CD8-positive, alpha-beta memory T cell (primary cell): ENCODE results near the gene MROH2A. TPM values are rescaled to one million over a fixed set of nuclear protein-coding genes. Genes with fewer than 3 reads are reported as not detected.

Experiments used
- CTCF ChIA-PET: fragments of 350-600 bp; sonication (Branson Sonifier 250); formaldehyde crosslinking; loops from one replicate; lab custom pipeline; 2021; ENCODE audit warnings: antibody characterized with exemption; lab: Charles Lee
- POLR2A ChIA-PET: fragments of 350-600 bp; sonication (Branson Sonifier 250); formaldehyde crosslinking; loops from one replicate; lab custom pipeline; 2021; ENCODE audit warnings: antibody characterized with exemption; lab: Charles Lee
- DNase-seq, 5 donors: peaks; one replicate each; pipeline versions ENCODE4 v3.0.0 to v3.0.0-alpha.2; 2020 to 2022; ENCODE audit warnings: mixed read lengths in 1 of 5
- H3K27ac ChIP-seq: one replicate; pipeline ENCODE4 v1.7.0; 2013; ENCODE audit warnings: low read depth, mild to moderate bottlenecking, low read length, moderate library complexity
- H3K27me3 ChIP-seq: 2 replicates; pipeline ENCODE4 v1.7.0; 2013; ENCODE audit warnings: low read length, mild to moderate bottlenecking; ENCODE audit not compliant: insufficient read depth, poor library complexity, severe bottlenecking
- H3K36me3 ChIP-seq: 2 replicates; pipeline ENCODE4 v1.7.0; 2013; ENCODE audit warnings: mild to moderate bottlenecking, low read length, moderate library complexity; ENCODE audit not compliant: insufficient read depth
- H3K4me1 ChIP-seq: 2 replicates; pipeline ENCODE4 v1.7.0; 2013; ENCODE audit warnings: mild to moderate bottlenecking, low read length, moderate library complexity; ENCODE audit not compliant: insufficient read depth
- H3K4me3 ChIP-seq: 2 replicates; pipeline ENCODE4 v1.7.0; 2013; ENCODE audit warnings: mild to moderate bottlenecking, low read length
- H3K9me3 ChIP-seq: 2 replicates; pipeline ENCODE4 v1.7.0; 2013; ENCODE audit warnings: mild to moderate bottlenecking, low read length
- H3K27ac Mint-ChIP-seq, 8 donors: one replicate each; pipeline ENCODE4 v1.8.0; 2020 to 2021; ENCODE audit warnings: mixed read lengths in 8 of 8, mild to moderate bottlenecking in 6 of 8, inconsistent platforms in 3 of 8, moderate library complexity in 3 of 8
- H3K27me3 Mint-ChIP-seq, 2 donors: one replicate each; pipeline ENCODE4 v1.8.0; 2020 to 2021; ENCODE audit warnings: mixed read lengths in 2 of 2, mild to moderate bottlenecking in 1 of 2, moderate library complexity in 1 of 2
- H3K36me3 Mint-ChIP-seq, 3 donors: one replicate each; pipeline ENCODE4 v1.8.0; 2020 to 2021; ENCODE audit warnings: mixed read lengths in 3 of 3, inconsistent platforms in 1 of 3, mild to moderate bottlenecking in 1 of 3
- H3K4me1 Mint-ChIP-seq, 3 donors: one replicate each; pipeline ENCODE4 v1.8.0; 2020 to 2021; ENCODE audit warnings: mixed read lengths in 3 of 3, inconsistent platforms in 1 of 3, mild to moderate bottlenecking in 1 of 3
- H3K4me3 Mint-ChIP-seq, 7 donors: one replicate each; pipeline ENCODE4 v1.8.0; 2020 to 2021; ENCODE audit warnings: mixed read lengths in 7 of 7, mild to moderate bottlenecking in 6 of 7, moderate library complexity in 4 of 7, inconsistent platforms in 2 of 7
- H3K9me3 Mint-ChIP-seq, 5 donors: one replicate each; pipeline ENCODE4 v1.8.0; 2020 to 2022; ENCODE audit warnings: mixed read lengths in 5 of 5, mild to moderate bottlenecking in 3 of 5, moderate library complexity in 2 of 5, inconsistent platforms in 1 of 5
- polyA plus RNA-seq: library from polyadenylated mRNA; unstranded; fragments of 300-500 nt; fragmentation: Illumina TruSeq; gene quantifications from one replicate; pipeline ENCODE4 v1.2.3, GENCODE V29; 2021
- total RNA-seq, 2 experiments: library from RNA; stranded (reverse); gene quantifications; one replicate each; pipeline ENCODE4 v1.2.3, GENCODE V29; 2021

MROH2A gene
- total and polyA plus RNA-seq, 3 experiments from 2014 or later = not detected

- no peak overlapping the region for H3K27ac Mint-ChIP-seq
- Histone ChIP-seq H3K9me3 (no peaks in the 10 kb centered on the region), H3K27me3 (no peaks in the 10 kb centered on the region), H3K4me1 (peaks cover 13% of the 10 kb centered on the region), H3K27ac (no peak overlapping the region), H3K36me3 (no peaks in the 10 kb centered on the region), H3K4me3 (no peak overlapping the region)
- POLR2A ChIA-PET = no interaction called here
- peaks cover 18 to 37% (median 33%) of the 10 kb centered on the region in 3 donors for H3K4me1 Mint-ChIP-seq
- peaks cover 0 to 10% (median 1%) of the 10 kb centered on the region in 3 donors for H3K36me3 Mint-ChIP-seq
- DNase-seq = peak; percentile 24 to 62 (median 33)
- peaks cover 0 to 2% (median 0%) of the 10 kb centered on the region in 5 donors for H3K9me3 Mint-ChIP-seq
- H3K4me3 Mint-ChIP-seq = peak overlapping the region in 2 of 7 donors; percentile 11 to 82
- CTCF ChIA-PET = interaction anchor here (0.8 to 2.3 kb wide), 4 partner anchors 10 to 644 kb away, joined by 3 to 12 read pairs (median 4); no protein-coding TSS in a partner anchor
- peaks cover 7 to 10% of the 10 kb centered on the region in 2 donors for H3K27me3 Mint-ChIP-seq
Observed at GRCh38 chr2:233857511-233858141, 79.5 kb downstream of the MROH2A start.

- DNase-seq = no peak
- Histone ChIP-seq H3K36me3 (no peaks in the 10 kb centered on the region), H3K27me3 (no peaks in the 10 kb centered on the region), H3K27ac (no peak overlapping the region), H3K4me3 (no peak overlapping the region), H3K9me3 (no peaks in the 10 kb centered on the region), H3K4me1 (peaks cover 13% of the 10 kb centered on the region)
- H3K27me3 Mint-ChIP-seq = peaks cover 4 to 5% of the 10 kb centered on the region in 2 donors
- H3K36me3 Mint-ChIP-seq = peaks cover 0 to 11% (median 1%) of the 10 kb centered on the region in 3 donors
- H3K27ac Mint-ChIP-seq = no peak overlapping the region
- CTCF ChIA-PET = interaction anchor here (0.8 to 2.3 kb wide), 3 partner anchors 13 to 644 kb away, joined by 3 to 12 read pairs (median 5); no protein-coding TSS in a partner anchor
- H3K9me3 Mint-ChIP-seq = peaks cover 0 to 3% (median 2%) of the 10 kb centered on the region in 5 donors
- H3K4me1 Mint-ChIP-seq = peaks cover 16 to 30% (median 26%) of the 10 kb centered on the region in 3 donors
- POLR2A ChIA-PET = no interaction called here
- no peak overlapping the region for H3K4me3 Mint-ChIP-seq
Observed at GRCh38 chr2:233858331-233858730, 80.2 kb downstream of the MROH2A start.

GRCh38 chr2:233862261-233862768, 84.2 kb downstream of the MROH2A start:
- no peak overlapping the region for H3K27ac Mint-ChIP-seq
- CTCF ChIA-PET = no interaction called here

GRCh38 chr2:233865838-233866237, 87.7 kb downstream of the MROH2A start:
- no peaks in the 10 kb centered on the region for H3K27me3 ChIP-seq
- H3K36me3 ChIP-seq = no peaks in the 10 kb centered on the region
- H3K4me1 ChIP-seq = no peaks in the 10 kb centered on the region
- H3K9me3 Mint-ChIP-seq = peaks cover 13 to 25% (median 18%) of the 10 kb centered on the region in 5 donors
- DNase-seq = no peak
- POLR2A ChIA-PET = no interaction called here
- H3K27ac Mint-ChIP-seq = no peak overlapping the region
- no peaks in the 10 kb centered on the region for H3K9me3 ChIP-seq
- CTCF ChIA-PET = interaction anchor here (1.2 kb wide), 1 partner anchor 11 kb away, joined by 4 read pairs; the partner anchor contains the start of gene HJURP
- peaks cover 0 to 32% (median 2%) of the 10 kb centered on the region in 3 donors for H3K36me3 Mint-ChIP-seq
- H3K4me3 ChIP-seq = no peak overlapping the region
- peaks cover 7 to 18% (median 12%) of the 10 kb centered on the region in 3 donors for H3K4me1 Mint-ChIP-seq
- H3K27me3 Mint-ChIP-seq = peaks cover 12 to 14% of the 10 kb centered on the region in 2 donors
- no peak overlapping the region for H3K27ac ChIP-seq
- peak overlapping the region in 1 of 7 donors; percentile 48 for H3K4me3 Mint-ChIP-seq

More at GRCh38 chr2:233862261-233862768, 84.2 kb downstream of the MROH2A start:
- peaks cover 3 to 12% (median 9%) of the 10 kb centered on the region in 3 donors for H3K4me1 Mint-ChIP-seq
- H3K4me1 ChIP-seq = no peaks in the 10 kb centered on the region
- peaks cover 0 to 20% (median 0%) of the 10 kb centered on the region in 3 donors for H3K36me3 Mint-ChIP-seq
- H3K4me3 ChIP-seq = no peak overlapping the region
- H3K4me3 Mint-ChIP-seq = no peak overlapping the region
- H3K27me3 Mint-ChIP-seq = peaks cover 0 to 2% of the 10 kb centered on the region in 2 donors
- peaks cover 0 to 9% (median 2%) of the 10 kb centered on the region in 5 donors for H3K9me3 Mint-ChIP-seq
- POLR2A ChIA-PET = no interaction called here
- no peak overlapping the region for H3K27ac ChIP-seq
- H3K27me3 ChIP-seq = no peaks in the 10 kb centered on the region
- no peaks in the 10 kb centered on the region for H3K36me3 ChIP-seq
- H3K9me3 ChIP-seq = no peaks in the 10 kb centered on the region
- DNase-seq = no peak

DNA sequence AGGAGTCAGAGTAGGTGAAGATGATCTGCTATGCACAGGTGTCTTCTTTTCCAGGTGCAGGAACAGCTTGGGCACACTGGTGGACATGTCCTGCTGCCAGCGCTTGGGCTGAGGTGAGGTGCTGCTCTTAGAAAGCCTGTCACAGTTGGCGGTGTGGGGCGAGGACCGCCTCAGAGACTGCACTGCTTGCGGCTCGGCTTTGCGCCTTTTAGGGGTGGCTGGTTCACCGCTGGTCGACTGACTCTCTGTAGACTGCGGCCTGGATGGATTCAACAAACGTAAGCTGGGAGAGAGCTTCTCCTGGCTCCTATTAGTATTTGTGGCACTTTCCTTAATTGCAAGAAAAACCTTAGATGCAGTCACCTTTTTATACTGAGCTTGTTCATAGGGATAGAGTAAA, 88.3 kb downstream of the MROH2A start:
- H3K4me3 ChIP-seq = no peak overlapping the region
- Mint-ChIP-seq H3K4me3 (peak overlapping the region in 1 of 7 donors; percentile 63), H3K27me3 (peaks cover 18 to 21% of the 10 kb centered on the region in 2 donors), H3K4me1 (peaks cover 7 to 18% (median 12%) of the 10 kb centered on the region in 3 donors), H3K27ac (no peak overlapping the region), H3K36me3 (peaks cover 0 to 32% (median 2%) of the 10 kb centered on the region in 3 donors), H3K9me3 (peaks cover 13 to 25% (median 20%) of the 10 kb centered on the region in 5 donors)
- no peaks in the 10 kb centered on the region for H3K4me1 ChIP-seq
- DNase-seq = no peak
- H3K9me3 ChIP-seq = no peaks in the 10 kb centered on the region
- H3K27me3 ChIP-seq = no peaks in the 10 kb centered on the region
- CTCF ChIA-PET = interaction anchor here (1.6 kb wide), 1 partner anchor 9 kb away, joined by 4 read pairs; no protein-coding TSS in a partner anchor
- H3K27ac ChIP-seq = no peak overlapping the region
- H3K36me3 ChIP-seq = no peaks in the 10 kb centered on the region
- POLR2A ChIA-PET = no interaction called here

DNA sequence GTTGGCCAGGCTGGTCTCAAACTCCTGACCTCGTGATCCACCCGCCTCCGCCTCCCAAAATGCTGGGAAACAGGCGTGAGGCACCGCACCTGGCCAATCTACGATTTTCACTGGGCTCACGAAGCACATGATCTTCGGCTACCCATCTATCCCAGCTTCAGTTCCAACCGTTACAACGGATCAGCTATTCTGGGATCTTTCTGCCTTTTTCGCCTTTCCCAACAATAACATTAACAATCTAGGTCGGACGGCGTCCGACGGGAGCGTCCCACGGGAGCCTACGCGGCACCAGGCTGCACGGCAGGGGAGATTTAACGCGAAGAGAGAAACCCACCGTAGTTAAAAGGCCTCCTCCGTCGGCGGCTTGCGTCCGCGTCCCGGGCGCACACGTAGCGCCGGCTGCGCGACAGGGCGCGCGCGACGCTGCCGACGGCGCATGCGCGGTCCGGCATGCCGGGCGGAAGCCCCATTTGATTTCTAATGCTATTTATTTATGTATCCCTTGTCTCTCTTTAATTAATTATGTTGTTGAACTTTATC, 89.9 kb downstream of the MROH2A start, which contains the start of gene MSL3B:
Gene MSL3B, minus strand, starts transcription at position 394 of the 540 bp plus-strand sequence.
- Mint-ChIP-seq H3K4me1 (peaks cover 7 to 18% (median 12%) of the 10 kb centered on the region in 3 donors), H3K27ac (peak within 1 kb of the TSS in 6 of 8 donors; percentile 36 to 87 (median 76)), H3K9me3 (peaks cover 13 to 24% (median 20%) of the 10 kb centered on the region in 5 donors), H3K4me3 (peak within 1 kb of the TSS; percentile 84 to 91 (median 87)), H3K36me3 (peaks cover 0 to 21% (median 2%) of the 10 kb centered on the region in 3 donors), H3K27me3 (peaks cover 19 to 33% of the 10 kb centered on the region in 2 donors)
- peak; percentile 44 to 73 (median 57) for DNase-seq
- H3K36me3 ChIP-seq = no peaks in the 10 kb centered on the region
- POLR2A ChIA-PET = interaction anchor here (0.7 kb wide), 1 partner anchor 269 kb away, joined by 11 read pairs; no protein-coding TSS in a partner anchor
- H3K27me3 ChIP-seq = peaks cover 4% of the 10 kb centered on the region
- peak within 1 kb of the TSS; percentile 72 for H3K4me3 ChIP-seq
- no peaks in the 10 kb centered on the region for H3K9me3 ChIP-seq
- H3K4me1 ChIP-seq = no peaks in the 10 kb centered on the region
- peak within 1 kb of the TSS; percentile 51 for H3K27ac ChIP-seq
- CTCF ChIA-PET = interaction anchor here (1.6 kb wide), 1 partner anchor 11 kb away, joined by 4 read pairs; no protein-coding TSS in a partner anchor

GRCh38 chr2:233871432-233871831, 93.3 kb downstream of the MROH2A start:
- Histone ChIP-seq H3K27ac (no peak overlapping the region), H3K9me3 (no peaks in the 10 kb centered on the region), H3K27me3 (peaks cover 4% of the 10 kb centered on the region), H3K36me3 (no peaks in the 10 kb centered on the region), H3K4me1 (no peaks in the 10 kb centered on the region), H3K4me3 (no peak overlapping the region)
- ChIA-PET CTCF (interaction anchor here (1.8 kb wide), 1 partner anchor 14 kb away, joined by 5 read pairs; no protein-coding TSS in a partner anchor), POLR2A (no interaction called here)
- Mint-ChIP-seq H3K4me1 (peaks cover 7 to 18% (median 12%) of the 10 kb centered on the region in 3 donors), H3K27ac (no peak overlapping the region), H3K36me3 (peaks cover 0 to 20% (median 2%) of the 10 kb centered on the region in 3 donors), H3K4me3 (peak overlapping the region in 1 of 7 donors; percentile 19), H3K9me3 (peaks cover 17 to 29% (median 20%) of the 10 kb centered on the region in 5 donors), H3K27me3 (peaks cover 29 to 57% of the 10 kb centered on the region in 2 donors)
- DNase-seq = no peak
